Osteoblast (primary cell): ENCODE measurements around the gene MANEAL. TPM values are rescaled to one million over a fixed set of nuclear protein-coding genes. Genes with fewer than 3 reads are reported as not detected.

Experiments used
- DNase-seq: peaks from one replicate; pipeline ENCODE4 v3.0.0; 2011; ENCODE audit warnings: low spot score, mixed read lengths; ENCODE audit not compliant: insufficient read length; ENCODE audit errors: missing footprints
- H2AFZ ChIP-seq: 2 replicates; pipeline ENCODE4 v1.6.0; 2011; ENCODE audit warnings: mild to moderate bottlenecking, low read length
- H3K27ac ChIP-seq: 2 replicates; pipeline ENCODE4 v1.5.1; 2011; ENCODE audit warnings: mild to moderate bottlenecking, low read depth, low read length, moderate library complexity
- H3K27me3 ChIP-seq: 2 replicates; pipeline ENCODE4 v1.6.0; 2012; ENCODE audit warnings: mild to moderate bottlenecking, control low read depth, inconsistent platforms, low read length, moderate library complexity; ENCODE audit not compliant: insufficient read depth
- H3K36me3 ChIP-seq: 2 replicates; pipeline ENCODE4 v1.5.1; 2011; ENCODE audit warnings: mild to moderate bottlenecking, low read length, control low read depth, moderate library complexity; ENCODE audit not compliant: insufficient read depth
- H3K4me1 ChIP-seq: 2 replicates; pipeline ENCODE4 v1.5.1; 2011; ENCODE audit warnings: mild to moderate bottlenecking, low read length, control low read depth, moderate library complexity; ENCODE audit not compliant: insufficient read depth
- H3K4me2 ChIP-seq: 2 replicates; pipeline ENCODE4 v1.6.0; 2011; ENCODE audit warnings: mild to moderate bottlenecking, low read length; ENCODE audit not compliant: insufficient read depth
- H3K4me3 ChIP-seq: fragments of 200-600 bp; sonication (generic); 3 replicates; pipeline ENCODE4 v1.5.1; 2012; ENCODE audit warnings: mild to moderate bottlenecking, low read length, inconsistent platforms; ENCODE audit not compliant: insufficient read depth
- H3K79me2 ChIP-seq: 2 replicates; pipeline ENCODE4 v1.6.0; 2012; ENCODE audit warnings: mild to moderate bottlenecking, low read length, control low read depth, inconsistent platforms; ENCODE audit not compliant: insufficient read depth
- H3K9me3 ChIP-seq: 2 replicates; pipeline ENCODE4 v1.5.1; 2011; ENCODE audit warnings: low read depth, low read length, control low read depth
- H4K20me1 ChIP-seq: 2 replicates; pipeline ENCODE4 v1.6.0; 2012; ENCODE audit warnings: mild to moderate bottlenecking, low read length, control low read depth; ENCODE audit not compliant: insufficient read depth
- CTCF ChIP-seq: IDR thresholded peaks from 2 replicates; pipeline ENCODE4 v1.5.1; 2011; ENCODE audit warnings: mild to moderate bottlenecking, low read depth, low read length, moderate library complexity; ENCODE audit errors: extremely low read depth
- total RNA-seq: library from RNA; depleted of rRNA; stranded (reverse); fragments of >200 nt; gene quantifications from 2 replicates; pipeline ENCODE4 v1.2.3, GENCODE V29; 2012

Gene MANEAL
- total RNA-seq, 1 donor, result 0.36 TPM

GRCh38 chr1:37755951-37756560, 37.6 kb upstream of the MANEAL start:
- no peak overlapping the region for H3K4me2 ChIP-seq
- peaks cover 46% of the 10 kb centered on the region for H3K27me3 ChIP-seq
- H4K20me1 ChIP-seq, result no peaks in the 10 kb centered on the region
- DNase-seq, result no peak
- no peak overlapping the region for H2AFZ ChIP-seq
- TF ChIP-seq CTCF, result no peak
- no peak overlapping the region for H3K27ac ChIP-seq
- no peaks in the 10 kb centered on the region for H3K9me3 ChIP-seq
- no peak overlapping the region for H3K4me3 ChIP-seq
- no peaks in the 10 kb centered on the region for H3K4me1 ChIP-seq
- H3K79me2 ChIP-seq, result no peaks in the 10 kb centered on the region
- no peaks in the 10 kb centered on the region for H3K36me3 ChIP-seq

- peaks cover 32% of the 10 kb centered on the region for H3K27me3 ChIP-seq
- no peaks in the 10 kb centered on the region for H3K9me3 ChIP-seq
- no peaks in the 10 kb centered on the region for H3K79me2 ChIP-seq
- no peak overlapping the region for H3K4me3 ChIP-seq
- H3K4me1 ChIP-seq, result no peaks in the 10 kb centered on the region
- H3K36me3 ChIP-seq, result no peaks in the 10 kb centered on the region
- no peak for DNase-seq
- no peak overlapping the region for H2AFZ ChIP-seq
- H4K20me1 ChIP-seq, result no peaks in the 10 kb centered on the region
- no peak overlapping the region for H3K27ac ChIP-seq
- H3K4me2 ChIP-seq, result no peak overlapping the region
- TF ChIP-seq CTCF, result no peak
Measured at GRCh38 chr1:37759451-37759850, 34.2 kb upstream of the MANEAL start.

GRCh38 chr1:37761416-37762095, 32.1 kb upstream of the MANEAL start:
- H4K20me1 ChIP-seq, result no peaks in the 10 kb centered on the region
- H3K27me3 ChIP-seq, result peaks cover 39% of the 10 kb centered on the region
- TF ChIP-seq CTCF, result no peak

GRCh38 chr1:37762516-37762915, 31.1 kb upstream of the MANEAL start:
- Histone ChIP-seq H3K36me3 (no peaks in the 10 kb centered on the region), H3K4me2 (no peak overlapping the region), H3K4me1 (no peaks in the 10 kb centered on the region), H3K27ac (no peak overlapping the region), H2AFZ (no peak overlapping the region), H3K4me3 (no peak overlapping the region), H3K27me3 (peaks cover 42% of the 10 kb centered on the region), H3K79me2 (no peaks in the 10 kb centered on the region), H3K9me3 (no peaks in the 10 kb centered on the region), H4K20me1 (no peaks in the 10 kb centered on the region)
- TF ChIP-seq CTCF, result no peak
- no peak for DNase-seq

More at GRCh38 chr1:37761416-37762095, 32.1 kb upstream of the MANEAL start:
- Histone ChIP-seq H3K4me2 (no peak overlapping the region), H3K79me2 (no peaks in the 10 kb centered on the region), H3K9me3 (no peaks in the 10 kb centered on the region), H3K4me3 (no peak overlapping the region), H3K4me1 (no peaks in the 10 kb centered on the region), H3K27ac (no peak overlapping the region), H2AFZ (no peak overlapping the region), H3K36me3 (no peaks in the 10 kb centered on the region)
- DNase-seq, result no peak
